IMR-90 (cell line): ENCODE measurements around the gene RGS19. TPM values are rescaled to one million over a fixed set of nuclear protein-coding genes. Genes with fewer than 3 reads are reported as not detected.

Experiments used
- ATAC-seq: fragments of 200-7000 bp; cut with Tn5 transposase; 2 replicates; pipeline ENCODE4 v1.9.1; 2020; ENCODE audit warnings: low read depth, mild to moderate bottlenecking, moderate library complexity
- BruUV-seq: library from RNA; stranded (reverse); fragments of 400-500 nt; replicated peaks from 2 replicates; lab custom pipeline; 2021; lab: Mats Ljungman, UMichigan
- CTCF ChIA-PET: fragments of 300-600 bp; formaldehyde crosslinking; extraction: SDS; loops from one replicate; lab custom pipeline; 2021; ENCODE audit warnings: antibody characterized with exemption; lab: Yijun Ruan, JAX
- POLR2A ChIA-PET: fragments of 300-600 bp; sonication (Branson Sonifier 250); formaldehyde crosslinking; loops from one replicate; lab custom pipeline; 2022; ENCODE audit warnings: antibody characterized with exemption; ENCODE audit not compliant: unreplicated experiment; lab: Charles Lee
- DNase-seq: peaks from one replicate; pipeline ENCODE4 v3.0.0; 2013
- H2AFZ ChIP-seq: replicated peaks from 2 replicates; pipeline ENCODE3; 2013; ENCODE audit warnings: low read length, mild to moderate bottlenecking; ENCODE audit not compliant: poor library complexity
- H2AK5ac ChIP-seq: 2 replicates; pipeline ENCODE4 v1.6.1; 2013; ENCODE audit warnings: low read depth, low read length, inconsistent platforms
- H2AK9ac ChIP-seq: replicated peaks from 2 replicates; pipeline ENCODE3; 2013; ENCODE audit warnings: mild to moderate bottlenecking, low read depth, low read length, moderate library complexity; ENCODE audit not compliant: poor library complexity
- H2BK120ac ChIP-seq: 2 replicates; pipeline ENCODE4 v1.6.1; 2013; ENCODE audit warnings: low read depth, low read length, inconsistent platforms
- H2BK15ac ChIP-seq: 3 replicates; pipeline ENCODE4 v1.6.1; 2013; ENCODE audit warnings: low read depth, low read length, inconsistent platforms
- H2BK20ac ChIP-seq: 2 replicates; pipeline ENCODE4 v1.6.1; 2013; ENCODE audit warnings: low read depth, mild to moderate bottlenecking, inconsistent platforms, low read length, moderate library complexity
- H2BK5ac ChIP-seq: 2 replicates; pipeline ENCODE4 v1.6.1; 2013; ENCODE audit warnings: mild to moderate bottlenecking, low read depth, low read length, inconsistent platforms; ENCODE audit not compliant: poor library complexity, severe bottlenecking
- H3K14ac ChIP-seq: replicated peaks from 2 replicates; pipeline ENCODE4 v1.6.1; 2013; ENCODE audit warnings: low read depth, low read length, inconsistent platforms
- H3K18ac ChIP-seq: 2 replicates; pipeline ENCODE4 v1.6.1; 2013; ENCODE audit warnings: low read depth, low read length, control low read depth
- H3K23ac ChIP-seq: 2 replicates; pipeline ENCODE4 v1.6.1; 2013; ENCODE audit warnings: low read depth, low read length, inconsistent platforms
- H3K27ac ChIP-seq: 2 replicates; pipeline ENCODE4 v1.5.1; 2013; ENCODE audit warnings: mild to moderate bottlenecking, control low read depth, low read length; ENCODE audit not compliant: insufficient read depth
- H3K27me3 ChIP-seq: 2 replicates; pipeline ENCODE4 v1.6.1; 2013; ENCODE audit warnings: low read length; ENCODE audit not compliant: control insufficient read depth, insufficient read depth
- H3K36me3 ChIP-seq: 2 replicates; pipeline ENCODE4 v1.6.1; 2013; ENCODE audit warnings: low read length, mixed read lengths; ENCODE audit not compliant: control insufficient read depth, insufficient read depth
- H3K4ac ChIP-seq: 2 replicates; pipeline ENCODE4 v1.6.1; 2013; ENCODE audit warnings: low read depth, low read length, inconsistent platforms
- H3K4me1 ChIP-seq: 2 replicates; pipeline ENCODE4 v1.6.1; 2013; ENCODE audit warnings: low read length, mixed read lengths; ENCODE audit not compliant: control insufficient read depth, insufficient read depth
- H3K4me2 ChIP-seq: 2 replicates; pipeline ENCODE4 v1.6.1; 2013; ENCODE audit warnings: low read depth, mild to moderate bottlenecking, control low read depth, low read length, moderate library complexity
- H3K4me3 ChIP-seq: 2 replicates; pipeline ENCODE4 v1.5.1; 2013; ENCODE audit warnings: low read depth, mild to moderate bottlenecking, control low read depth, low read length, moderate library complexity; ENCODE audit not compliant: insufficient read depth
- H3K56ac ChIP-seq: 2 replicates; pipeline ENCODE4 v1.6.1; 2013; ENCODE audit warnings: low read length, inconsistent platforms; ENCODE audit not compliant: insufficient read depth; ENCODE audit errors: extremely low read depth
- H3K79me1 ChIP-seq, 2 experiments: 2 replicates each; pipeline ENCODE4 v1.6.1; 2013; ENCODE audit warnings: low read length in 2 of 2, inconsistent platforms in 1 of 2, low read depth in 1 of 2
- H3K9ac ChIP-seq: 2 replicates; pipeline ENCODE4 v1.6.1; 2013; ENCODE audit warnings: low read depth, low read length, control low read depth
- H3K9me1 ChIP-seq: 2 replicates; pipeline ENCODE4 v1.6.1; 2013; ENCODE audit warnings: low read length, inconsistent platforms; ENCODE audit not compliant: insufficient read depth
- H3K9me3 ChIP-seq: 2 replicates; pipeline ENCODE4 v1.6.1; 2013; ENCODE audit warnings: low read length; ENCODE audit not compliant: control insufficient read depth, insufficient read depth
- H4K20me1 ChIP-seq: 2 replicates; pipeline ENCODE4 v1.6.1; 2013; ENCODE audit warnings: low read length, inconsistent platforms; ENCODE audit not compliant: insufficient read depth
- H4K5ac ChIP-seq: 2 replicates; pipeline ENCODE4 v1.6.1; 2013; ENCODE audit warnings: mild to moderate bottlenecking, low read depth, low read length, control low read depth
- H4K8ac ChIP-seq, 2 experiments: 2 replicates each; pipeline ENCODE4 v1.6.1; 2013; ENCODE audit warnings: low read depth in 2 of 2, low read length in 2 of 2, control low read depth in 1 of 2, inconsistent platforms in 1 of 2
- H4K91ac ChIP-seq: 2 replicates; pipeline ENCODE4 v1.6.1; 2013; ENCODE audit warnings: low read depth, low read length, inconsistent platforms; ENCODE audit not compliant: insufficient read depth
- BHLHE40 ChIP-seq: fragments of 150-350 bp; IDR thresholded peaks from 2 replicates; pipeline ENCODE4 v1.6.1; 2016; ENCODE audit warnings: mild to moderate bottlenecking, low read depth, low read length
- CEBPB ChIP-seq: IDR thresholded peaks from 2 replicates; pipeline ENCODE4 v1.6.1; 2012; ENCODE audit warnings: low read depth, low read length, improper control_type of control experiment
- CHD1 ChIP-seq: IDR thresholded peaks from 2 replicates; pipeline ENCODE4 v1.6.1; 2012; ENCODE audit warnings: low read depth, low read length, improper control_type of control experiment
- FOS ChIP-seq: fragments of 150-350 bp; IDR thresholded peaks from 2 replicates; pipeline ENCODE4 v1.6.1; 2016; ENCODE audit warnings: low read depth, low read length
- MAFK ChIP-seq: IDR thresholded peaks from 2 replicates; pipeline ENCODE4 v1.6.1; 2012; ENCODE audit warnings: low read depth, low read length, improper control_type of control experiment
- MXI1 ChIP-seq: IDR thresholded peaks from 2 replicates; pipeline ENCODE4 v1.6.1; 2012; ENCODE audit warnings: low read depth, mild to moderate bottlenecking, low read length, moderate library complexity, borderline replicate concordance
- NFE2L2 ChIP-seq: fragments of 150-350 bp; IDR thresholded peaks from 2 replicates; pipeline ENCODE4 v1.6.1; 2016; ENCODE audit warnings: low read depth, mild to moderate bottlenecking, low read length
- POLR2A ChIP-seq: IDR thresholded peaks from 2 replicates; pipeline ENCODE4 v1.6.1; 2012; ENCODE audit warnings: mild to moderate bottlenecking, low read depth, low read length
- RAD21 ChIP-seq: IDR thresholded peaks from 2 replicates; pipeline ENCODE4 v1.6.1; 2012; ENCODE audit warnings: low read length, improper control_type of control experiment
- RCOR1 ChIP-seq: IDR thresholded peaks from 2 replicates; pipeline ENCODE4 v1.6.1; 2012; ENCODE audit warnings: mild to moderate bottlenecking, low read length, improper control_type of control experiment; ENCODE audit not compliant: insufficient replicate concordance
- RFX5 ChIP-seq: IDR thresholded peaks from 2 replicates; pipeline ENCODE4 v1.8.0; 2012; ENCODE audit warnings: low read depth, mild to moderate bottlenecking, low read length, moderate library complexity
- SMC3 ChIP-seq: fragments of 150-350 bp; IDR thresholded peaks from 2 replicates; pipeline ENCODE4 v1.6.1; 2016; ENCODE audit warnings: low read depth, mild to moderate bottlenecking, antibody characterized with exemption, low read length, moderate library complexity
- WGBS, 2 experiments: methylation state at CpG; one replicate each; pipeline versions ENCODE4 v1.1.5 to v1.1.7; 2013; ENCODE audit warnings: missing lambda C conversion rate in 2 of 2; ENCODE audit not compliant: insufficient read length in 1 of 2; ENCODE audit errors: extremely low coverage in 2 of 2; 5-methylcytosine and 5-hydroxymethylcytosine counted together
- dilution Hi-C: fragments of 300-500 bp; cut with HindIII; formaldehyde crosslinking; loops from one replicate; pipeline ENCODE4 v1.14.3; 2018; ENCODE audit warnings: low sequenced_read_pairs; ENCODE audit not compliant: unreplicated experiment
- in situ Hi-C: fragments of 300-500 bp; cut with MboI; formaldehyde crosslinking; loops from 3 replicates; pipeline ENCODE4 v1.14.3; 2019; ENCODE audit warnings: low sequenced_read_pairs, inconsistent platforms, mixed read lengths
- intact Hi-C: fragments of 100-400 bp; cut with micrococcal nuclease; formaldehyde crosslinking; loops from 2 replicates; pipeline ENCODE4 v1.10.0; 2022
- polyA plus RNA-seq, 3 experiments: library from polyadenylated mRNA; depleted of rRNA; stranded (reverse); fragments of >200 nt; gene quantifications; 2 replicates each; pipeline ENCODE4 v1.2.3, GENCODE V29; 2012; ENCODE audit warnings: low replicate concordance in 1 of 3
- total RNA-seq: library from RNA; depleted of rRNA; stranded (reverse); fragments of >200 nt; gene quantifications from 2 replicates; pipeline ENCODE4 v1.2.3, GENCODE V29; 2012
- TF ChIP-seq, protein P1 (sequence below): conservative IDR thresholded peaks from 2 replicates; pipeline ENCODE4 v1.5.1; 2012; ENCODE audit warnings: mild to moderate bottlenecking, low read depth, low read length, improper control_type of control experiment
- TF ChIP-seq, protein P2 (sequence below): fragments of 150-350 bp; IDR thresholded peaks from 2 replicates; pipeline ENCODE4 v1.6.1; 2016; ENCODE audit warnings: low read depth, mild to moderate bottlenecking, low read length, moderate library complexity, borderline replicate concordance
- TF ChIP-seq, protein P3 (sequence below): fragments of 150-350 bp; IDR thresholded peaks from 2 replicates; pipeline ENCODE4 v1.6.1; 2017; ENCODE audit warnings: mild to moderate bottlenecking, antibody characterized with exemption, low read length, low read depth

Gene RGS19
- total and polyA plus RNA-seq, 2 of the 4 experiments (the other 2 are of a cell fraction) = 7.7 to 17.5 TPM

DNA sequence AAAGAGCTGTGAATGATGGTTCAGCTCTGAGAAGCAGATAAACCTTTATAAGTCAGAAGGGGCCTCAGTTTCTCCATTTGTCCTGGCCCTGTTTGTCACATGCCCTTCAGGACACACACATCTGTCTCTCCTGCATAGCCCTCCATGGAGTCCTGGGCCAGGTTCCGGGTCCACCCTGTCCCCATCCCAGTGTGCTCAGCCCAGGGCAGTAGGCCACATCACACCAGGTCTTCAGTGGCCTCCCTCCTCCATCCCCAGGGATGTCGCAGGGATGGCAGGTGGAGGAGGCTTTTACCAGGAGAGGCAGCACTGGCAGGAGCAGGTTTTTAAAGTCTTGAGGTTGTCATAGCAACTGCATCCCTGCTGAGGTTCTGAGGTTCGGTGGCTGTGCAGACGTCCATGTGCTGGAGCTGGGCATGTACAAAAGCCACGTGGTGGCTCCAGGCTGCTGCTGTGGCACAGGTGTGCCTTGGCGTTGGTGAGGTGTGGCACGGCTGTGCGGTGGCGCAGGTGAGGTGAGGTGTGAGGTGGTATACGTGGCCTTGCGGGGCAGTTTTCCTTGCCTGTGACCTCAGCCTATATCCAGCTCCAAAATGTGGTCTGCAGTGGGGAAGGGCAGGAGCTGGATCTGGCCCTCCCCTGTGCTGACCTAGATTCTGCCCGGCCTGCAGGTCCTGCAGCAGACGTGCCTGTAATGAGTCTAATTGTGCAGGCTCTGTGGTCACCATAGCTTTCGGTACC is 36.0 kb upstream of the RGS19 start:
- no peak overlapping the region for H2BK5ac ChIP-seq
- H2BK20ac ChIP-seq = no peak overlapping the region
- no peak overlapping the region for H3K4ac ChIP-seq
- no peak overlapping the region for H3K4me2 ChIP-seq
- no peak overlapping the region for H4K8ac ChIP-seq
- no peak overlapping the region for H3K18ac ChIP-seq
- BruUV-seq = no TSS peak
- H3K27me3 ChIP-seq = peaks cover 28% of the 10 kb centered on the region; the same call in 1 of the 2 replicates
- H3K36me3 ChIP-seq = no peaks in the 10 kb centered on the region
- no peaks in the 10 kb centered on the region for H3K9me3 ChIP-seq
- no peak overlapping the region for H2AK5ac ChIP-seq
- H2BK120ac ChIP-seq = no peak overlapping the region
- H2BK15ac ChIP-seq = no peak overlapping the region
- H3K14ac ChIP-seq = no peak overlapping the region
- H4K20me1 ChIP-seq = no peaks in the 10 kb centered on the region
- H3K4me3 ChIP-seq = no peak overlapping the region
- H2AK9ac ChIP-seq = no peak overlapping the region
- no peak for TF ChIP-seq RFX5
- no peak for TF ChIP-seq FOS
- TF ChIP-seq CEBPB = no peak
- no peak for TF ChIP-seq BHLHE40
- TF ChIP-seq SMC3 = no peak
- no peak for TF ChIP-seq CHD1
- no peak for TF ChIP-seq RAD21
- TF ChIP-seq, protein P1, sequence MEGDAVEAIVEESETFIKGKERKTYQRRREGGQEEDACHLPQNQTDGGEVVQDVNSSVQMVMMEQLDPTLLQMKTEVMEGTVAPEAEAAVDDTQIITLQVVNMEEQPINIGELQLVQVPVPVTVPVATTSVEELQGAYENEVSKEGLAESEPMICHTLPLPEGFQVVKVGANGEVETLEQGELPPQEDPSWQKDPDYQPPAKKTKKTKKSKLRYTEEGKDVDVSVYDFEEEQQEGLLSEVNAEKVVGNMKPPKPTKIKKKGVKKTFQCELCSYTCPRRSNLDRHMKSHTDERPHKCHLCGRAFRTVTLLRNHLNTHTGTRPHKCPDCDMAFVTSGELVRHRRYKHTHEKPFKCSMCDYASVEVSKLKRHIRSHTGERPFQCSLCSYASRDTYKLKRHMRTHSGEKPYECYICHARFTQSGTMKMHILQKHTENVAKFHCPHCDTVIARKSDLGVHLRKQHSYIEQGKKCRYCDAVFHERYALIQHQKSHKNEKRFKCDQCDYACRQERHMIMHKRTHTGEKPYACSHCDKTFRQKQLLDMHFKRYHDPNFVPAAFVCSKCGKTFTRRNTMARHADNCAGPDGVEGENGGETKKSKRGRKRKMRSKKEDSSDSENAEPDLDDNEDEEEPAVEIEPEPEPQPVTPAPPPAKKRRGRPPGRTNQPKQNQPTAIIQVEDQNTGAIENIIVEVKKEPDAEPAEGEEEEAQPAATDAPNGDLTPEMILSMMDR = no peak
- TF ChIP-seq POLR2A = no peak
- TF ChIP-seq MXI1 = no peak
- TF ChIP-seq MAFK = no peak
- TF ChIP-seq, protein P2, sequence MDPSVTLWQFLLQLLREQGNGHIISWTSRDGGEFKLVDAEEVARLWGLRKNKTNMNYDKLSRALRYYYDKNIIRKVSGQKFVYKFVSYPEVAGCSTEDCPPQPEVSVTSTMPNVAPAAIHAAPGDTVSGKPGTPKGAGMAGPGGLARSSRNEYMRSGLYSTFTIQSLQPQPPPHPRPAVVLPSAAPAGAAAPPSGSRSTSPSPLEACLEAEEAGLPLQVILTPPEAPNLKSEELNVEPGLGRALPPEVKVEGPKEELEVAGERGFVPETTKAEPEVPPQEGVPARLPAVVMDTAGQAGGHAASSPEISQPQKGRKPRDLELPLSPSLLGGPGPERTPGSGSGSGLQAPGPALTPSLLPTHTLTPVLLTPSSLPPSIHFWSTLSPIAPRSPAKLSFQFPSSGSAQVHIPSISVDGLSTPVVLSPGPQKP = no peak
- TF ChIP-seq RCOR1 = no peak
- TF ChIP-seq, protein P3, sequence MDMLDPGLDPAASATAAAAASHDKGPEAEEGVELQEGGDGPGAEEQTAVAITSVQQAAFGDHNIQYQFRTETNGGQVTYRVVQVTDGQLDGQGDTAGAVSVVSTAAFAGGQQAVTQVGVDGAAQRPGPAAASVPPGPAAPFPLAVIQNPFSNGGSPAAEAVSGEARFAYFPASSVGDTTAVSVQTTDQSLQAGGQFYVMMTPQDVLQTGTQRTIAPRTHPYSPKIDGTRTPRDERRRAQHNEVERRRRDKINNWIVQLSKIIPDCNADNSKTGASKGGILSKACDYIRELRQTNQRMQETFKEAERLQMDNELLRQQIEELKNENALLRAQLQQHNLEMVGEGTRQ = no peak
- no peak for TF ChIP-seq NFE2L2
- H4K91ac ChIP-seq = no peak overlapping the region
- no peak overlapping the region for H3K56ac ChIP-seq
- H3K27ac ChIP-seq = no peak overlapping the region
- no peaks in the 10 kb centered on the region for H3K9me1 ChIP-seq
- DNase-seq (no peak), ATAC-seq (no peak)
- ChIA-PET POLR2A (no interaction called here), CTCF (interaction anchor here (0.9 kb wide), 1 partner anchor 32 kb away, joined by 4 read pairs; no protein-coding TSS in a partner anchor)
- intact Hi-C loops (no loop called here), dilution Hi-C loops (no loop called here), in situ Hi-C loops (no loop called here)
- no peak overlapping the region for H2AFZ ChIP-seq
- no peak overlapping the region for H3K23ac ChIP-seq
- H3K9ac ChIP-seq = no peak overlapping the region
- no peaks in the 10 kb centered on the region for H3K4me1 ChIP-seq
- 29% methylated on average over 3 of the region's 14 CpGs; no CpG with 5 or more reads in 1 of the 2 experiments for WGBS, 2 experiments
- H4K5ac ChIP-seq = no peak overlapping the region
- H3K79me1 ChIP-seq = no peaks in the 10 kb centered on the region
